Suppressor macrophage treated with lipopolysaccharide for 1 hour (primary cell): Measurements from ENCODE around the gene BLNK.
"Not testable (repeated sequence)": the region's sequence is repeated elsewhere in the genome, so short reads cannot be mapped to it uniquely, and the experiment has no call there.

ENCODE experiments used
- DNase-seq, 3 donors: peaks; one replicate each; pipeline ENCODE4 v3.0.0-alpha.2; 2020 to 2022

BLNK gene

DNA sequence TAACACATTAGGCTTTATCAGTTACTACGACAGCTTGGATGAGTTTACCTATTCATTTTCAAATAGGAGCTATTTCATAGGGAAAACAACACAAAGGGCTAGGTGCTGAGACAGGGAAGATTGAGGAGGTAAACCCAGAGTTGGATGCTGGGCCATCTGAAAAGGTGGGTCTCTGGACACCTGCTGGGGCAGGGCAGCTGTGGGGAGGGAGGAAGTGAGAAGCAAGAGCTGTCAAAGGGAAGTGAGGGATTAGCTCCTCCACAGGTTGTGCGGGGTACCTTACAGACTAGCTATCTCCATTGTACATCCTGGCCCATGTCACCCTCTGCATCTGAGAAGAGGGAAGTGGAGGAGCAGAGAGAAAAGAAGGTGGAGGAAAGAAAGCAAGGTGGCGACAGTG is 48.9 kb downstream of the BLNK start:
- DNase-seq, result no peak

DNA sequence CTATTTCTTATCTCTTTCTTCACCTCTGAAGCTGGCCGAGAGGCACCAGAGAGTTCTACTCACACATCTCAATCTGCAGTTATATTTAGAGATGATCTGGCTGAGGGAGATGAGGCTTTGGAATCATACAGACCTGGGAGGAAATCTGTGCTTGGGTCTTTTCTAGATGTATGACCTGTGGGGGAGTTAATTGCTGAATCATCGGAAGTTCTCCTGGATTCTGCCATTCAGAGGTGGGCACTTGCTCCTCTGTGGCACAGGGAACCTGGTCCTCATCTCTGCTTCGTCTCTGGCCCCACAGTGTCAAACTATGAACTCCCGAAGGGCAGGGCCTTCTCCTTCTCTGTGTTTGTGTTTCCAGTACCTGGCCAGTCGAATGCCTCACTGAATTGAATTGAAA is 52.5 kb downstream of the BLNK start:
- no peak for DNase-seq

DNA sequence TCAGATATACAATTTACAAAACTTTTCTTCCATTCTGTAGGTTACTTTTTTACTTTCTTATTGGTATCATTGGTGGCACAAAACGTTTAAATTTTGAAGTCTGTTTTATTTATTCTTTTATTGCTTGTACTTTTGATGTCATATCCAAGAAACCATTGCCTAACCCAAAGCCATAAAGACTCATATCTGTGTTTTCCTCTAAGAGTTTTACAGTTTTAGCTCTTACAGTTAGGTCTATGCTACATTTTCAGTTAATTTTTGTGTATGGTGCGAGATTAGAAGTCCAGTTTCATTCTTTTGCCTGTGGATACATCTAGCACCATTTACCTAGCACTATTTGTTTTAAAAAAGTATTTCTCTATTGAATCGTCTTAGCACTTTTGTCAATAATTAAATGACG is 53.7 kb downstream of the BLNK start:
- no peak for DNase-seq

DNA sequence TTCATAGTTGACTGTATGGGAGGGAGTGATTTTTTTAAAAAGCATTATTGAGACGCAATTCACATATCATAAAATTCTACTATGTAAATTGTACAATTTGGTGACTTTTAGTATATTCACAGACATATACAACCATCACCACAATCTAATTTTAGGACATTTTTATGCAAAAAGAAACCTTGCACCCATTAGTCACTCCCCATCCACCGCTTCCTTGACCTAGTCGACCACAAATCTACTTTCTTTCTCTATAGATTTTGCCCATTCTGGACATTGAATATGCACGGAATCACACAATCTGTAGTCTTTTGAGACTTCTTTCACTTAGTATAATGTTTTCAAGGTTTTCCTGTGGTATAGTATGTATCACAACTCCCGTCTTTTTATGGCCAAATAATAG is 54.6 kb downstream of the BLNK start:
- DNase-seq, result no peak

DNA sequence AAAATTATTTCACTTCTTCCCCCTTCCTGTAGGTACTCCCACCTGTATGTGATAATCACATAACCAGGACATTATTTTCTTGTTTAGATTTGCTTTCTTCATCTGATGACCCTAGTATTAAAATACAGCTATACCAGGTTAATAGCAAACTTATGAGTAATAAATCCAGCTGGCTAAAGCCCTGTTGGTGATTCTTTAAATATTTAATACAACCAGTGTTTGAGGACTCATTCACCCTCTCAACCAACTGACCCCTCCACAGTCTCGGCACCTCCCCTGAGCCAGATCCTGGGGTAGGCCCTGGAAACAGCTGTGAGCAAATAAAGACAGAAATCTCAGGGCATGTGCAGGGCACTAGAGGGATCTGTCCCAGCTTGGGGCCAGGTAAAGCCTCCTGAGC is 58.5 kb downstream of the BLNK start:
- no peak for DNase-seq

GRCh38 chr10:96211764-96212163 is 59.6 kb downstream of the BLNK start:
- DNase-seq, result peak; percentile 37 to 54 (median 51)

GRCh38 chr10:96208946-96209345 is 62.4 kb downstream of the BLNK start:
- DNase-seq, result no peak

- no peak for DNase-seq
Measured at GRCh38 chr10:96208271-96208670, 63.1 kb downstream of the BLNK start.

- no peak for DNase-seq
Measured at GRCh38 chr10:96205580-96205979, 65.8 kb downstream of the BLNK start.

- no peak for DNase-seq
Measured at GRCh38 chr10:96201525-96201924, 69.8 kb downstream of the BLNK start.

- not testable (repeated sequence) for DNase-seq
Measured at GRCh38 chr10:96189505-96189904, 81.9 kb downstream of the BLNK start.

- no peak for DNase-seq
Measured at GRCh38 chr10:96188916-96189315, 82.5 kb downstream of the BLNK start.

DNA sequence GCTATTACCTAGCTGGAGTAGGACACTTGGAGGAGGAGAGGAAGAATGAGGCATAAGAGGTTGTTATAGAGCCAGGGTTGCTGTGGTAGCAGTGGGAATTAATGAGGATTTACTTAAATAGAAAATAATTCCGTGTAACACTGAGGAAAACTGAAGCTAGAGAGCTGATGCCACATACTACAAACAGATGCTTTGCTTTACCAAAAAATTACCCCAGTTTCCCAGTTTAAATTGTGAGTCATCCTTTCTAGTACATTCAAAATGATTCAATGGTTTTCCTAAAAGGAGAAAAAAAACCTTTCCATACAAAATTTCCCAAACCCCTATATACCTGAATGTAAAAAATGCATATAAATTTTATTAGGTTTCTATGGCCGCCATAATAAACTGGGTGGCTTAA is 82.9 kb downstream of the BLNK start:
- DNase-seq, result no peak

GRCh38 chr10:96176985-96177384 is 94.4 kb downstream of the BLNK start:
- no peak for DNase-seq

DNA sequence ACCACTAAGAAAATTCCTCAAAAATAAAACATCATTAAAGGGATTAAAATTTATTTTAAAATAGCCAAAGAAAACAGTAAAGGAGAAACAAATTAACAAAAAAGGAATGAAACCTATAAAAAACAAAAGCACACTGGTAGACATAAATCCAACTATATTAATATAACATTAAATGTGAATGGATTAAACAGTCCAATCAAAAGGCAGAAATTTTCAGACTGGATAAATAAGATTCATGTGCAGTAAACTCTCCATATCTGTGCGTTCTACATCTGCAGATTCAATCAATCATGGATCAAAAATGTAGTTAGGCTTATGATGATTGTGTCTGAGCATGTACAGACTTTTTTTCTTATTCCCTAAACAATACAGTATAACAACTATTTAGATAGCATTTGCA is 98.7 kb downstream of the BLNK start:
- no peak for DNase-seq

DNA sequence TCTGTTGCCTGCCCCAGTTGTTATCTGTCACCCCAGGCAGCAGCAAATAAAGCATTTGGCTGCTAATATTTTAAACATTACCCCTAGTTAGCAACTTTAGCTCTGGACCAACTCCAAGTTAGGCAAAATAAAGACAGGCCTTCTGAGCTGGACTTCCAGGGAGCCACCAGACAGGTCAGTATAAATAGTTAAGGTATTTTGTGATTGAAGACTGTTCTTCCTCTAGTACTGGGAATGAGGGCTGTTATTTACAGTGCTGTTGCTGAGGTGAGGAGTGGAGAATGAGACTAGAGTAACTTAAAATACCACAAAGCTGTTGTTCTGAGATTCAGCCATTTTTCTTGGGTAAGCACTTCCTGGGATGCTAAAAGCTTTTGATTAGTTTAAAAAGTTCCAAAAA is 101.1 kb downstream of the BLNK start:
- no peak for DNase-seq

DNA sequence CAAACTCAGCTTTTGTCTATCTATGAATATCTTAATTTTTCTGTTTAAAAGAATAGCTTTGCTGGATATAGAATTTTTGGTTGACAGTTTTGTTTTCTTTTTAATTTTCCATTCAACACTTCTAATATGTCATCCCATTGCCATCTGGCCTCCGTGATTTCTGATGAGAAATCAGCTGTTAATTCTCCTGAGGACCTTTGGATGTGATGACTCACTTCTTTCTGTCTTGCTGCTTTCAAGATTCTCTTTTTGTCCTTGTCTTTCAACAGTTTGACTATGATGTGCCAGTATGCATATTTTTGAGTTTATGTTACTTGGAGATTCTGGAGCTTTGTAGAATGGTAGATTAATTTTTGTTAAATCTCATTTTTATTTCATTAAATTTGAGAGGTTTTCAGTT is 102.8 kb downstream of the BLNK start:
- DNase-seq, result no peak

DNA sequence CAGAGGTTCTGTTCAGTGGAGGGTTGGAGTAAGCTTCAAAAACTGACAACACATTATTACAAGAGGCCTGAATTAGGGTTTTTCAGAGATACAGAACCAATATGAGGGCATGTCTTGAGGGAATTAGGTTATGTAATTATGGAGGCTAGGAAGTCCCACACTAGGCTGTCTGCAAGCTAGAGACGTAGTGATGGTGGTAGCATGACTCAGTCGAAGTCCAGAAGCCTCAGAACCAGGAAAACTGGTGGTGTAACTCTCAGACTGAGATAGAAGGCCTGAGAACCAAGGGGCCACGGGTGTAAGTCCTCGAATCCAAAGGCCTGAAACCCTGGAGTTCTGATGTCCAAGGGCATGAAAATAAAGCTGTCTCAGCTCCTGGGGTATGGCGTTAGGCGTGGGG is 105.6 kb downstream of the BLNK start:
- DNase-seq, result no peak

GRCh38 chr10:96153070-96153469 is 118.3 kb downstream of the BLNK start:
- DNase-seq, result no peak

DNA sequence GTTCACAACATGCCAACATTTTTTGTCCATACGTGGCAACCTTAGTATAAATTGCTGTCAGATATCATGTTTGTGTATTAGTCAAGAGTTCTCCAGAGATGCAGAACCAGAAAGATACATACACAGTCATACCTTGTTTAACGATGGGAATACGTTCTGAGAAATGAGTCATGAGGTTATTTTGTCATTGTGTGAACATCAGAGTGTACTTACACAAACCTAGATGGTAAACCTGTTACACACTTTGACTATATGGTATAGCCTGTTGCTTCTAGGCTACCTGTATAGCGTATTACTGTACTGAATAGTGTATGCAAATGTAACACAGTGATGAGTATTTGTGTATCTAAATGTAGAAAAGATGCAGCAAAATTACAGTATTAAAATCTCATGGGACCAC is 118.9 kb downstream of the BLNK start:
- no peak for DNase-seq
